Pancreas (tissue), 10 donors: Measurements from ENCODE around the gene CYSLTR1. TPM values are rescaled to one million over a fixed set of nuclear protein-coding genes. Genes with fewer than 3 reads are reported as not detected.
A peak's percentile ranks its signal among the peaks of the same experiment; 100 is the strongest.

Experiments used
- ATAC-seq, 4 donors: fragments of 200-7000 bp; cut with Tn5 transposase; one replicate each; pipeline versions ENCODE4 v1.8.0 to v1.9.1; 2020; ENCODE audit warnings: mild to moderate bottlenecking in 4 of 4, moderate library complexity in 4 of 4
- DNase-seq, 6 donors: peaks; one replicate each; pipeline ENCODE4 v3.0.0-alpha.2; 2020
- FAIRE-seq: peaks from 2 replicates; lab custom pipeline; 2012; peaks lifted over from hg19 to GRCh38; lab: Jason Lieb, UNC
- H3K27ac ChIP-seq, 4 donors: fragments of 200-600 bp; sonication (generic); 1 replicate in 3 of 4; 2 replicates in 1 of 4; pipeline versions ENCODE4 v1.5.0 to v1.8.0; 2020
- H3K27me3 ChIP-seq, 4 donors: fragments of 200-600 bp; one replicate each; pipeline ENCODE4 v1.8.0; 2021
- H3K36me3 ChIP-seq, 3 donors: fragments of 200-600 bp; sonication (generic) in 1 of 3; one replicate each; pipeline versions ENCODE4 v1.5.0 to v1.8.0; 2020 to 2021
- H3K4me1 ChIP-seq, 3 donors: fragments of 200-600 bp; one replicate each; pipeline ENCODE4 v1.8.0; 2021
- H3K4me3 ChIP-seq, 4 donors: fragments of 200-600 bp; sonication (generic) in 2 of 4; one replicate each; pipeline versions ENCODE4 v1.5.0 to v1.8.0; 2020 to 2021
- H3K9me3 ChIP-seq, 4 donors: fragments of 200-600 bp; one replicate each; pipeline ENCODE4 v1.8.0; 2021
- WGBS, 2 donors: extraction: QIAGEN DNeasy Blood & Tissue Kit; methylation state at CpG; one replicate each; pipeline ENCODE4 v1.1.7; 2013; 5-methylcytosine and 5-hydroxymethylcytosine counted together
- intact Hi-C, 3 donors: fragments of 100-400 bp; cut with DNase I; formaldehyde crosslinking; loops; one replicate each; pipeline versions ENCODE4 v1.11.1 to v1.14.2; 2022
- polyA plus RNA-seq, 2 donors: library from polyadenylated mRNA; stranded (reverse); fragments of 200-250 nt; gene quantifications; one replicate each; pipeline ENCODE4 v1.2.3, GENCODE V29; 2013
- total RNA-seq, 6 donors: library from RNA; stranded (reverse); fragmentation: NEBNext Ultra II Directional in 4 of 6; extraction: Animal tissue kit (Norgen Biotek cat#: 25700) in 4 of 6; gene quantifications; one replicate each; pipeline versions ENCODE4 v1.2.1 to v1.2.4, GENCODE V29; 2021 to 2023
- TF ChIP-seq, protein P1 (sequence below), 4 donors: fragments of 200-600 bp; sonication (generic) in 3 of 4; IDR thresholded peaks; one replicate each; pipeline versions ENCODE4 v1.5.0 to v1.8.0; 2021; ENCODE audit warnings: antibody characterized with exemption in 4 of 4
- donor health status: healthy with polysubstance abuse.
- donor health status: DM: no; HTN: no; CAD: no; lungs with moderate emphysema.
- donor health status: DM: no; HTN: no; CAD: no.
- donor health status: control.
- donor health status: control.
- donor health status: Bipolar disorder and iron deficiency.
- donor health status: DM: yes; HTN: yes; CAD: no.
- donor health status: DM: no; HTN: no; CAD: no.
- donor health status: DM: no; HTN: no; CAD: no.
- donor health status: DM: yes; HTN: yes; CAD: no.

Gene CYSLTR1
- total RNA-seq (1 to 10 TPM in 1 of 6 donors, under 1 TPM in 5; 0.19 to 1.5 (median 0.44) TPM), polyA plus RNA-seq (under 1 TPM; 0.34 to 0.42 TPM)

GRCh38 chrX:78327370-78328086 lies at the start of gene CYSLTR1:
TSS of gene CYSLTR1 (minus strand) at chrX:78327611. CDS start at chrX:78273746, 53,865 bp downstream.
- Histone ChIP-seq H3K4me1 (no peaks in the 10 kb centered on the region), H3K27ac (no peak within 1 kb of the TSS), H3K27me3 (peaks cover 0 to 13% (median 0%) of the 10 kb centered on the region in 4 donors), H3K36me3 (no peaks in the 10 kb centered on the region), H3K9me3 (no peaks in the 10 kb centered on the region), H3K4me3 (peak within 1 kb of the TSS in 1 of 4 donors; percentile 11)
- FAIRE-seq (no peak), DNase-seq (no peak), ATAC-seq (peak in 2 of 4 donors; percentile 52 to 53)
- intact Hi-C loops, result no loop called here
- TF ChIP-seq, protein P1, sequence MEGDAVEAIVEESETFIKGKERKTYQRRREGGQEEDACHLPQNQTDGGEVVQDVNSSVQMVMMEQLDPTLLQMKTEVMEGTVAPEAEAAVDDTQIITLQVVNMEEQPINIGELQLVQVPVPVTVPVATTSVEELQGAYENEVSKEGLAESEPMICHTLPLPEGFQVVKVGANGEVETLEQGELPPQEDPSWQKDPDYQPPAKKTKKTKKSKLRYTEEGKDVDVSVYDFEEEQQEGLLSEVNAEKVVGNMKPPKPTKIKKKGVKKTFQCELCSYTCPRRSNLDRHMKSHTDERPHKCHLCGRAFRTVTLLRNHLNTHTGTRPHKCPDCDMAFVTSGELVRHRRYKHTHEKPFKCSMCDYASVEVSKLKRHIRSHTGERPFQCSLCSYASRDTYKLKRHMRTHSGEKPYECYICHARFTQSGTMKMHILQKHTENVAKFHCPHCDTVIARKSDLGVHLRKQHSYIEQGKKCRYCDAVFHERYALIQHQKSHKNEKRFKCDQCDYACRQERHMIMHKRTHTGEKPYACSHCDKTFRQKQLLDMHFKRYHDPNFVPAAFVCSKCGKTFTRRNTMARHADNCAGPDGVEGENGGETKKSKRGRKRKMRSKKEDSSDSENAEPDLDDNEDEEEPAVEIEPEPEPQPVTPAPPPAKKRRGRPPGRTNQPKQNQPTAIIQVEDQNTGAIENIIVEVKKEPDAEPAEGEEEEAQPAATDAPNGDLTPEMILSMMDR (IDR thresholded peaks at IDR 0.05), result no peak
- WGBS, 2 donors, result 17 to 22% methylated on average over 7 of the region's 7 CpGs

GRCh38 chrX:78377186-78377585 lies 49.8 kb upstream of the CYSLTR1 start:
- Histone ChIP-seq H3K27me3 (peaks cover 0 to 13% (median 0%) of the 10 kb centered on the region in 4 donors), H3K9me3 (no peaks in the 10 kb centered on the region), H3K4me3 (no peak overlapping the region), H3K27ac (no peak overlapping the region), H3K36me3 (no peaks in the 10 kb centered on the region), H3K4me1 (no peaks in the 10 kb centered on the region)
- FAIRE-seq (no peak), ATAC-seq (no peak), DNase-seq (no peak)
- 40 to 56% methylated on average over 2 of the region's 2 CpGs for WGBS, 2 donors
- TF ChIP-seq, protein P1 (IDR thresholded peaks at IDR 0.05), result no peak
- intact Hi-C loops, result no loop called here

- Histone ChIP-seq H3K4me1 (no peaks in the 10 kb centered on the region), H3K36me3 (no peaks in the 10 kb centered on the region), H3K4me3 (no peak overlapping the region), H3K27me3 (peaks cover 0 to 6% (median 0%) of the 10 kb centered on the region in 4 donors), H3K9me3 (no peaks in the 10 kb centered on the region), H3K27ac (no peak overlapping the region)
- TF ChIP-seq, protein P1 (IDR thresholded peaks at IDR 0.05), result no peak
- FAIRE-seq, result no peak
- no peak for ATAC-seq
- intact Hi-C loops, result no loop called here
- no peak for DNase-seq
Observed at GRCh38 chrX:78375894-78376293, 48.5 kb upstream of the CYSLTR1 start.

GRCh38 chrX:78366576-78366975 lies 39.2 kb upstream of the CYSLTR1 start:
- no peak overlapping the region for H3K4me3 ChIP-seq
- ATAC-seq, result no peak
- H3K9me3 ChIP-seq, result no peaks in the 10 kb centered on the region
- peak; percentile 77 for FAIRE-seq
- 47 to 57% methylated on average over 1 of the region's 1 CpG for WGBS, 2 donors
- TF ChIP-seq, protein P1 (IDR thresholded peaks at IDR 0.05), result no peak
- no peaks in the 10 kb centered on the region for H3K36me3 ChIP-seq
- H3K27ac ChIP-seq, result no peak overlapping the region
- intact Hi-C loops, result no loop called here
- DNase-seq, result no peak
- no peaks in the 10 kb centered on the region for H3K4me1 ChIP-seq
- H3K27me3 ChIP-seq, result peaks cover 0 to 2% (median 0%) of the 10 kb centered on the region in 4 donors
